ENCODE data around the gene HIGD1C. TPM values are rescaled to one million over a fixed set of nuclear protein-coding genes. Genes with fewer than 3 reads are reported as not detected.
"Not testable (repeated sequence)": the region's sequence is repeated elsewhere in the genome, so short reads cannot be mapped to it uniquely, and the experiment has no call there.

HIGD1C gene
- total RNA-seq, result not detected

DNA sequence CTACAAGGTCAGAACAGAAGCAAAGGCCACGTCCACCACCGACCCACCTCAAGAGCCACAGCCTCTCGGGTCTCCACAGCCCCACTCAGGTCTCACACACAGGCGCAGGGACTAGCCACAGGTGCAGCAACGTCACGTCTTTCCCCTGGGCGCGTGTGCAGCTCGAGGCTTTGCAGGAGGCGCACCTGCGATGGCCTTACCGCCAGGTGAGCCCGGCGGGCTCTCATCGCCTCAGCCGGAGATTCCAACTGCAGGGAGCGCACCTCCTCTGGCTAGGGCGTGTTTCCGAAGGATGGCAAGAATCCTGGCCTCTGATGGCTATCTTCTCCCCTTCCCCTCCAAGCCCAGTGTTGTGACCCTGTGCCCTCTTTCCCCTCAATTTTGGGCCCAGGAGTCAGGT is at the start of gene HIGD1C:
Gene HIGD1C (plus strand): TSS at position 35 of the 400 bp plus-strand sequence. CDS start 1,455 bp downstream, outside the sequence.
- H3K36me3 ChIP-seq, result peaks cover 0 to 4% of the 10 kb centered on the region in 2 donors
- intact Hi-C loops (cut with DNase I), result no loop called here
- no peak within 1 kb of the TSS for H3K27ac ChIP-seq

DNA sequence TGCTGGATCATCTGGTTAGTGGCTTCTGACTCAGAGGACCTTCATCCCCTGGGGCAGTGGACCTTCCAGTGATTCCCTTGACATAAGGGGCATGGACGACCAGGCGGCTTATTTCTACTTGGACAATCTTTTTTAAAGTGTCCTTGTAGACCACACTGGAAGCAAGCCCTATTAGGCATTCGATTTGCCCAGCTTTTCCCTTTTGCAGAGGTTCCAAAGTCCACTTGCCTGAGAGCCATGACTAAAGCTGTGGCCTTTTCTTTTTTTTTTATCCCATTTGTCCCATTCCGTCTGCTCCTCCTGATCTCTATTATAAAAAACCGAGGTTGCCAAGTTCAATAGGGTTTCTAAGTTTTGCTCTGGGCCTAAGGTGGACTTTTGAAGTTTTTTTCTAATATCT is 43.9 kb upstream of the HIGD1C start:
- intact Hi-C loops (cut with DNase I), result loop anchor here (10.0 kb wide), 1 partner anchor 54 kb away; no protein-coding TSS in a partner anchor
- not testable (repeated sequence) for DNase-seq (ENCODE audit: low spot score in 2 of 2); H3K4me3 ChIP-seq

More for the DNA sequence above, at the start of gene HIGD1C:
- TF ChIP-seq, protein P1, sequence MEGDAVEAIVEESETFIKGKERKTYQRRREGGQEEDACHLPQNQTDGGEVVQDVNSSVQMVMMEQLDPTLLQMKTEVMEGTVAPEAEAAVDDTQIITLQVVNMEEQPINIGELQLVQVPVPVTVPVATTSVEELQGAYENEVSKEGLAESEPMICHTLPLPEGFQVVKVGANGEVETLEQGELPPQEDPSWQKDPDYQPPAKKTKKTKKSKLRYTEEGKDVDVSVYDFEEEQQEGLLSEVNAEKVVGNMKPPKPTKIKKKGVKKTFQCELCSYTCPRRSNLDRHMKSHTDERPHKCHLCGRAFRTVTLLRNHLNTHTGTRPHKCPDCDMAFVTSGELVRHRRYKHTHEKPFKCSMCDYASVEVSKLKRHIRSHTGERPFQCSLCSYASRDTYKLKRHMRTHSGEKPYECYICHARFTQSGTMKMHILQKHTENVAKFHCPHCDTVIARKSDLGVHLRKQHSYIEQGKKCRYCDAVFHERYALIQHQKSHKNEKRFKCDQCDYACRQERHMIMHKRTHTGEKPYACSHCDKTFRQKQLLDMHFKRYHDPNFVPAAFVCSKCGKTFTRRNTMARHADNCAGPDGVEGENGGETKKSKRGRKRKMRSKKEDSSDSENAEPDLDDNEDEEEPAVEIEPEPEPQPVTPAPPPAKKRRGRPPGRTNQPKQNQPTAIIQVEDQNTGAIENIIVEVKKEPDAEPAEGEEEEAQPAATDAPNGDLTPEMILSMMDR (IDR thresholded peaks at IDR 0.05), result no peak
- Histone ChIP-seq H3K27me3 (no peaks in the 10 kb centered on the region), H3K9me3 (no peaks in the 10 kb centered on the region), H3K4me3 (no peak within 1 kb of the TSS), H3K4me1 (no peaks in the 10 kb centered on the region)
- no peak for DNase-seq (ENCODE audit: low spot score in 2 of 2)

DNA sequence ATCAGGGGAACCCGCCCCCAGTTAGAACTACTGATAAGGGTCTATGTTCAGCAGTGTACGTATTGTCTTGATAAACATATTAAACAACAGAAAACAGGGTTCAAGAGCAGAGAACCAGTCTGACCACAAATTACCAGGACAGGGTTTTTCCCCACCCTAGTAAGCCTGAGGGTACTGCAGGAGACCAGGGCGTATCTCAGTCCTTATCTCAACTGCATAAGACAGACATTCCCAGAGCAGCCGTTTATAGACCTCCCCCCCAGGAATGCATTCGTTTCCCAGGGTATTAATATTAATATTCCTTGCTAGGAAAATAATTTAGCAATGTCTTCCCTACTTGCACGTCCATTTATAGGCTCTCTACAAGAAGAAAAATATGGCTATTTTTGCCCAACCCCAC is 40.0 kb upstream of the HIGD1C start:
- H3K27ac ChIP-seq; intact Hi-C loops (cut with DNase I); H3K27me3 ChIP-seq; H3K4me3 ChIP-seq; H3K36me3 ChIP-seq; H3K4me1 ChIP-seq; DNase-seq (ENCODE audit: low spot score in 2 of 2): not testable (repeated sequence)
- H3K9me3 ChIP-seq, result peaks cover 11 to 35% of the 10 kb centered on the region in 2 donors

More for the DNA sequence above, 43.9 kb upstream of the HIGD1C start:
- peaks cover 0 to 15% of the 10 kb centered on the region in 2 donors for H3K9me3 ChIP-seq
- not testable (repeated sequence) for H3K27ac ChIP-seq, H3K36me3 ChIP-seq, H3K27me3 ChIP-seq, H3K4me1 ChIP-seq

DNA sequence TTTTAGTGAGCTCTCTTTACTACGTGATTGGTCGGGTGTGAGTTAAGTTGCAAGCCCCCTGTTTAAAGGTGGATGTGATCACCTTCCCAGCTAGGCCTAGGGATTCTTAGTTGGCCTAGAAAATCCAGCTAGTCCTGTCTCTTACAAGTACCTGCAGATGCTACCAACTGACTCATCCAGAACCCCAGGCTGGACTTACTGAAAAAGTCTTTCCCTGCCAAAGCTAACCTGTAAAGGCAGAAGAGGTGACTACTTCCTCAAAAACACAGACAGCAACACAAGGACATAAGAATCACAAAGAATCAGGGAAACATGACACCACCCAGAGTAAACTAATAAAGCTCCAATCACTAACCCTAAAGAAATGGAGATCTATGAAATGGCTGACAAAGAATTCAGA is 39.1 kb upstream of the HIGD1C start:
- Histone ChIP-seq H3K9me3 (peaks cover 11 to 35% of the 10 kb centered on the region in 2 donors), H3K36me3 (no peaks in the 10 kb centered on the region), H3K4me1 (no peaks in the 10 kb centered on the region), H3K4me3 (no peak overlapping the region), H3K27ac (no peak overlapping the region), H3K27me3 (no peaks in the 10 kb centered on the region)
- DNase-seq (ENCODE audit: low spot score in 2 of 2), result no peak
- intact Hi-C loops (cut with DNase I), result no loop called here
- TF ChIP-seq, protein P1 (IDR thresholded peaks at IDR 0.05), result no peak

DNA sequence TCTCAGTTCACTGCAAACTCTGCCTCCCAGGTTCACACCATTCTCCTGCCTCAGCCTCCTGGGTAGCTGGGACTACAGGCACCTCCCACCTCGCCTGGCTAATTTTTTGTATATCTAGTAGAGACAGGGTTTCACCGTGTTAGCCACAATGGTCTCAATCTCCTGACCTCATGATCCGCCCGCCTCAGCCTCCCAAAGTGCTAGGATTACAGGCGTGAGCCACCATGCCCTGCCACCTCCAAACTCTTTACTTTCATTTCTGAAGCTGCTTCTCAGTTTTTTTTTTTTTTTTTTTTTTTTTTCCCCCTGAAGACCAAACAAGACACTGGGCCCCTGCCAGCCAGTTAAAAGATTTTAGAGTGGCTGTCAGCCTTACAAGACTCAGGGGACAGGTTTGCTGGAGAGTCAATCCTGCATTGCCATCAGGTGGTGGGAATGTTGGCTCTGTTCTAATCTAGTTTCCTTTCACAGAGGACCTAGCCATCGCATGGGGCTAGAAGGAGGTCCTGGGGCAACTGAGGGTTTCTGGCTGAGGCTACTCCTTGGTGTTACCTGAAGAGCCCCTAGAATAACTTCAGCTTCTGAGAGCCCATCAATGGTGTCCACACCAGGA is 37.4 kb upstream of the HIGD1C start:
- peaks cover 11 to 35% of the 10 kb centered on the region in 2 donors for H3K9me3 ChIP-seq
- TF ChIP-seq, protein P1 (IDR thresholded peaks at IDR 0.05), result no peak
- H3K36me3 ChIP-seq, result no peaks in the 10 kb centered on the region
- DNase-seq (ENCODE audit: low spot score in 2 of 2), result no peak
- intact Hi-C loops (cut with DNase I), result no loop called here
- H3K27me3 ChIP-seq, result no peaks in the 10 kb centered on the region
- H3K4me1 ChIP-seq, result no peaks in the 10 kb centered on the region
- H3K27ac ChIP-seq, result no peak overlapping the region
- H3K4me3 ChIP-seq, result no peak overlapping the region

DNA sequence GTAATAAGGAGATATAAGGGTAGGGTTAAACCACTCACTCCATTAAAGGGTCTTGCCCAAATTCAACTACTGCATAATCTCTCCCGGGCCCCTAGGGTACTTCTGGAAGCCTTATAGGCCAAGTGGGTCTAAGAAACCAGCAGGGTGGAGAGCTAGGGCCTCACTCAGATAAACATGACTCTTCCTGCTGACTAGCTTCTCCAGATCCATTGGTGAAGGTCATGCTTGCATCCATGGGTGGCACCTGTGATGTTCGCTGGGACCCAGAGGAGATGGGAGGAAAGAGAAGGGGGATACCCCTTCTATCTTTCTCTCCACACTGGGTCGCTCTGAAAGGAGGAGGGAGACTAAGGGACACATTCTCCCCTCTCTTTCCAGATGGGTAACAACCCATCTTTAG is 36.1 kb upstream of the HIGD1C start:
- no peak overlapping the region for H3K4me3 ChIP-seq
- DNase-seq (ENCODE audit: low spot score in 2 of 2), result no peak
- H3K9me3 ChIP-seq, result peaks cover 11 to 35% of the 10 kb centered on the region in 2 donors
- no peaks in the 10 kb centered on the region for H3K36me3 ChIP-seq
- intact Hi-C loops (cut with DNase I), result no loop called here
- TF ChIP-seq, protein P1 (IDR thresholded peaks at IDR 0.05), result no peak
- no peaks in the 10 kb centered on the region for H3K27me3 ChIP-seq
- H3K27ac ChIP-seq, result no peak overlapping the region
- no peaks in the 10 kb centered on the region for H3K4me1 ChIP-seq

All from ascending aorta (tissue), 2 donors.